Stimulated activated CD4-positive, alpha-beta T cell treated with anti-CD3 and anti-CD28 coated beads, Interleukin-1b, Interleukin-23, amount 100 ng/mL, for 1 hour (primary cell): ENCODE data around the gene GINS1.

Source experiments
- DNase-seq, 2 donors: peaks; one replicate each; pipeline ENCODE4 v3.0.0-alpha.2; 2020; ENCODE audit warnings: low read depth in 2 of 2

Gene GINS1

GRCh38 chr20:25407311-25408169, at the start of gene GINS1:
Gene GINS1 (plus strand): TSS chr20:25407673. CDS start chr20:25407821, 148 bp downstream.
- DNase-seq: peak; percentile 21 to 61

- DNase-seq: no peak
Observed at GRCh38 chr20:25360631-25361286, 46.7 kb upstream of the GINS1 start.

GRCh38 chr20:25361287-25361683, 46.2 kb upstream of the GINS1 start:
- DNase-seq: no peak

- no peak for DNase-seq
Observed at GRCh38 chr20:25364180-25364788, 43.2 kb upstream of the GINS1 start.

GRCh38 chr20:25364879-25365699, 42.4 kb upstream of the GINS1 start:
- DNase-seq: no peak

GRCh38 chr20:25368526-25368925, 38.9 kb upstream of the GINS1 start:
- no peak for DNase-seq

- no peak for DNase-seq
Observed at GRCh38 chr20:25368976-25369375, 38.5 kb upstream of the GINS1 start.

- DNase-seq: no peak
Observed at GRCh38 chr20:25369529-25369928, 37.9 kb upstream of the GINS1 start.

- DNase-seq: no peak
Observed at GRCh38 chr20:25369971-25370370, 37.5 kb upstream of the GINS1 start.

GRCh38 chr20:25372584-25373336, 34.7 kb upstream of the GINS1 start:
- no peak for DNase-seq

- no peak for DNase-seq
Observed at GRCh38 chr20:25374842-25375241, 32.6 kb upstream of the GINS1 start.

GRCh38 chr20:25376236-25376635, 31.2 kb upstream of the GINS1 start:
- DNase-seq: no peak

- no peak for DNase-seq
Observed at GRCh38 chr20:25376886-25377285, 30.6 kb upstream of the GINS1 start.

GRCh38 chr20:25378189-25378883, 29.1 kb upstream of the GINS1 start:
- DNase-seq: no peak

- DNase-seq: no peak
Observed at GRCh38 chr20:25378884-25379733, 28.4 kb upstream of the GINS1 start.

- no peak for DNase-seq
Observed at GRCh38 chr20:25380945-25381614, 26.4 kb upstream of the GINS1 start.

- DNase-seq: no peak
Observed at GRCh38 chr20:25382704-25383370, 24.6 kb upstream of the GINS1 start.

GRCh38 chr20:25389401-25389857, 18.0 kb upstream of the GINS1 start:
- DNase-seq: no peak
